Measurements from ENCODE around the gene C1S.

The C1S gene

GRCh38 chr12:7079826-7080125, 19.3 kb downstream of the C1S start:
- DNase-seq: no peak

DNA sequence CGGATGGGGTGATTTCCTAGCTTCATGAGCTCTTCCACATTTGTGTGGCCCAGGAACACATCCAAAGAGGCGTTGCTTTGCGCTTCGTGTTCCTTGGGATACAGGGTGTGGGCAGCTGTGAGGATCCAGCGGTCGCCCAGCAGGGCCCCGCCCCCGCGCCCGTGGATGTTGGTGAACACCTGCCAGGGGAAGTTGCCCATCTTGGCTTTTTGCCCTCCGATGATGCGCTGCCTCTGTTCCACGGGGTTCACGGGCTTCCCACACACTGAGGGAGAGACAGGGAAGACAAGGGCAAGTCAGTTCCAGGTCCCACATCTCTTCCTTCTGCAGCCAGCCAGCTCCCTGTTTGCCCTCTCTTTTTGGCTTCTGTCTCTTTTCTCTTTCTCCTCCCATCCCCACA, 20.5 kb downstream of the C1S start:
- DNase-seq: no peak

- DNase-seq: no peak
Observed at GRCh38 chr12:7083125-7083524, 22.6 kb downstream of the C1S start.

DNA sequence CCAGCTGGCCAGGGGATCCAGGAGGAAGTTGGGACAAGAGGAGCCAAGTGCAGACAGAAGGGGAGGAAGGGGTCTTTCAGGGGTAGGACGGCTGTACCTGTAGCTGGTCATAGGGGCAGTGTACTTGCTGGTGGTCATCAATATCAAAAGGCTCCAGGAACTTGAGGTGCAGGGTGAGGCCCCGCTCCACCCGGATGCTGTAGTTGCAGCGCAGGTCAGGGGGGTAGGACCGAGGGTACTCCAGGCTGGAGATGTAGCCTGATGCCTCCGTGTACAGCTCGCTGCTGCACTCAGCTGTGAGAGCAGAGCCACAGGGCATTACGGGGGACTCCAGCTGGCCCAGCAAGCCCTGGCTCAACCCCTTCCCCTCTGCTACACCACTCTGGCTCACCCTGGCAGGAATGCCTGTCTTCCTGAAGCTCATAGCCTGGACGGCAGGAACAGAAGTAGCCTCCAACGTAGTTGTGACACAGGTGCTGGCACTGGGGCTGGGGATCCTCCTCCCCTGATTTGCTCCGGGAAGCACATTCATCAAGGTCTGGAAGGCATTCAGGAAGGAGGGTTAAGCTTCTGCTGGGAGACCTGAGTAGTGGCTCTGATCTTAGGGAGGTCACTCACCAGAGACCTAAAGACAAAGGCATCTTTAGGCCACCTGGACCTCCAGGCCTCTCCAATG, 28.8 kb downstream of the C1S start:
- no peak for DNase-seq

DNA sequence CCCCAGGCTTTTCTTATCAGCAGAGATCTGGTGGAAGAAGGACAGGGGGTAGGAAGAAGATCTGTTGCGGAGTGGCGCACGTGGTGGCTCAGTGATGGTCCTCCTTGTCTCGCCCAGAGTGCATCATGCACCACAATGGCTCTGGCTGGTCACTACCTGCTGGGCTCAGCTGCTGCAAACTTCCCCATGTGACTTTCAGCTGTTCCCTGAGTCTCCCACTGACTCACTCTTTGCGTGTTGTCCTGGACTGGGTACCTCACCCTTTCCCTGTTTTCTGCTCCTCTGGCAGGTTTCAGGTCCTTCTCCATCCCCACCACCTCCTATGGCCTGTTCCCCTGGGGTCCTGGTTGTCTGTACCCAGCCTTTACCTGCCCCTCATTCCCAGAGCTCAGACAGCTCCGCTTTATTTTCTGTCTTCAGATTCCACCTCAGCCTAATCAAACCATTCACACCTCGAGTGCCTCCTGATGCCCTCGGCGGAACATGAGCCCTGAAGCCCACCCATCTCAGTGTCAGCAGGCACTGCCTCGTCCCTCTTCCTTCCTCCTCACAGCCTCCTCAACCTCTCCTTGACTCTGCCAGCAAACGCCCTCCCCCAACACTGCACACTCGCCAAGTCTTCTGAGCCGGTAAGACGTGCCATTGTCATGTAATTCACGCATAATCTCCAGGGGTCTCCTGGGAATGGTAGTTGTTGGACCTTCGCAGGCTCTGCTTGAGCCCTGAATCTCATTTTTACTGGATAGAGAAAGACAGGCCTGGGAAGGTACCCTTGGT, 29.9 kb downstream of the C1S start:
- no peak for DNase-seq

GRCh38 chr12:7091171-7091570, 30.7 kb downstream of the C1S start:
- no peak for DNase-seq

DNA sequence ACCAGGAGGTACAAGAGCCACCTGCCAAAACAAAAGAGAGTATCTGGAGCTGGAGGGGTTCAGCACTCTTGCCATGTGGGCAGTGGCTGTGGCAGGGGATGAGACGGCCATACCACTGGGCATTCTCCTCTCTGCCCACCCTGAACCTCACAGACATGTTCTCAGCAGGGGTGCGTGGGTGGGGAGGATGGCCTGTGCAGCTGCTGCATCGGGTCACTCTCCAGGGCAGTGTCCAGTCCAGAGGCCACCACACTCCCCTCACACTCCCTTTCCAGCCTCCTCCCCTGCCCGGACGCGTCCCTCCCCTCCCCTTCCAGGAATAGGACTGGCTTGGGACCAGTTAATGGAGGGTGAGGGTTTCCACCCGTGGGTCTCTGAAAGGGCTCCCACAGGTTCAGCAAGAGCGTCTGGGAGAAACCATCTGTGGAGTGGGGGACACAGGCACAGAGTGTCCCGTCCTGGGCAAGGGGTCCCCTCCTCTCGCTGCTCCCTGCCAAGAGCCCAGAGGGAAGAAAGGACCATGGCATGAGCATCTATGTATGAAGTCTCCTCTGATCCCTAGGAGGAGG, 31.2 kb downstream of the C1S start:
- no peak for DNase-seq

DNA sequence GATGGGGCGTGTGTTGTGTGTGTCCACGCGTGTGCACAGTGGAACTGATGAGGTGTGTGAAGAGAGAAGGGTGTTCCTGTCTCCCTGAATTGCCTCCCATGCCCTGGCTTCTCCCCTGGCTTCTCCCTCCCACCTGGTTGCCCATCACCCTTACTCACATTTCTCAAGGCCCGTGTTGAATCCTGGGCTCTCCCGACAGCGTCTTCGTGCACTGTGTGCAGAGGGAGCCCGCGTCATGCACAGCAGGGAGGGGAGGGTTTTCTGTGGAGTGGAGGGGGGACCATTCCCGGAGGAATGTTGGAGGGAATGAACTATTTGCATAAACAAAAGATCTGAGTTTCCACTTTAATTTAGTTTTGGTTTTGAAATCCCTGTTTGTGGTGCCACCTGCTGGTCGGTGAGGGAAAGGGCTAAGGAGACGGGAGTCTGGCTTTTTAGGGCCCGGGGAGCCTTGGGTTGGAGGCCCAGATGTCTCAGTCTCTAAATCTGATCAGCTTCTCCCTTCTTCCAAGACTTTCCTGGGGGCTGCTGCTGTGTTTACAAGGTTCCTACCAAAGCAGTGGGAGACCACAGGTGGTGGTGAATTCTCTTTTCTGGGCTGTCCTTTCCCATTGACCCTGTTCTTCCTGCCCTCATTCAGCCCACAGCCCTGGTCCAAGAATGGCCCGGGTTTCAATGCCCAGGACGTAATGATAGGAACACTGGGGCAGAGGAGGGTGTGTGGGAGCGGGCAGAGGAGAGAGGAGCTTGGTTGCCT, 31.9 kb downstream of the C1S start, which contains the start of gene C1R:
Gene C1R (minus strand): TSS at position 217 of the 757 bp plus-strand sequence. CDS start 57 bp downstream, at position 160.
- no peak for DNase-seq

DNA sequence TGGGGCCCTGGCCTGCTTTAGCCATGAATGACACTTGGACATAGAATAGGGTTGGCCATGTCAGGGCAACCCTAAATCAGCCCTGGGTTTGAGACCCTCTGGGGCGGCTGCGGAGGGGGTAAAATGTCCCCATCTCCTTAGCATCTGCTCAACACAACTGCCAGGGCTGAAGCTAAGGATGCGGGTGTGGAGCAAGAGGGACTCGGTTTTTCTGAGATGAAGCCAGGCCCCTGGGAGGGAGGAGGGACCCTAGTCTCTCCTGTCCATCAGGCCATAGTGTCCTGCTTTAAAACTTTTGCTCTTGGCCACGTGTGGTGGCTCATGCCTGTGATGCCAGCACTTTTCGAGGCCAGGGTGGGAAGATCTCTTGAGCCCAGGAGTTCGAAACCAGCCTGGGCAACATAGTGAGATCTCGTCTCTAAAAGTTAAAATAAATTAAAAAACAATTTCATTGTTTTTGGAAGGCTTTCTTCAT, 32.5 kb downstream of the C1S start:
- DNase-seq: no peak

- no peak for DNase-seq
Observed at GRCh38 chr12:7093486-7093885, 33.0 kb downstream of the C1S start.

DNA sequence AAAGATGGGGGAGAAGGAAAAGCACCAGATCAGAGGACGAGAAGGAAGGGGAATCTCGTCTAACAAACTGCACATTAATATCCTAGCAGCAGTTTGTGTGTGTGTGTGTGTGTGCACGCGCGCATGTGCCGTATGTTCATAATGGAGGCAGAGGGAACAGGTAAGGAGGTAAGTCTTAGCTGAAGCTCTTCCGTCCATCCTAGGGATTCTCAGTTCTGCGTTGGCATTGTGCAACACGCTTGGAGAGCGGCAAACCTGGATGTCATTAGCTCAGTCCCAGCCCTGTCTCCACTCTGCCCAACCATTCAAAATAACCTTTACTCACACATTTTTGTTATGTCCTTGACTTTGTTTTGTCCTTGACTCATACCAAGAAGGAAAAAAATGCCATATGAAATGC, 33.4 kb downstream of the C1S start:
- no peak for DNase-seq

DNA sequence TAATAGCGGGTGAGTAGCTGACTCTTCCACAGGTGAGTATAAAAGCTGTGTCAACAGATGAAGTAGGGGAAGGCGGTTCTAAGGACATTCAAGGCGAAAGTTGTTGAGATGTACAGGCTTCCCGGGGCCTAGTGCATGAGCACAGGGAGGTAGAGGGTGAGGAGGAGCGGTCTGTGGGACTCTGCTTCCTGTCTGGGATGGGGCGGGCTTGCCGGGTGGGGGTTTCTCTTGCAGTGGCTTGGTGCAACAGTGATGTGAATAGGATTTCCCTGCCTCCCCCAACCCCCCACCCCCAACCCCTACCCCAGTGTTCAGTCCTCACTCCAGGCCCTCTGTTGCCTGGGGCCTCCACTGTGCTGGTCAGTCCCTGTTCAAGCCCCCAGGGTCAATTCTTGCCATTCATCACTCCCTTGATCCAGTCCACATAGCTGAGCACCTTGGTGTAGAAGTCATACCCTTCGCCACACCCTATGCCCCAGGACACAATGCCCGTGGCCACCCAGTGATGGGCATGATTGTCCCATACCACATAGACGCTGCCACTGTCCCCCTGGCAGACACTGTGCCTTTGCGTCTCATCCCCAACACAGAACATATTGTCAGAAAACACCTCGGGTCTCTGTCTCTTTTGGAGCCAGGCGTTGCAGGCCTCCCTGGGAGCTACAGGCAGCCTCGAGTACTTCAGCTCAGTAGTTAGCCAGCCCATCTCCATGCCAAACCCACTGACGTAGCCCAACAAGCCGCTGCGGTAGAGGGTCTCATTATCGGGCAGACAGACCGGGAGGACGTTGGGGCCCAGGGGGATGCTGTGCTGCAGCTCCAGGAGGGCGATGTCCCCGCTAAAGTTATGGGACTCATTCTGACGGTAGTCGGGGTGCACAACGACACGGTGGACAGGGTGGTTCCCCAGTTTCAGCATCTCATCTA, 35.8 kb downstream of the C1S start:
- no peak for DNase-seq

- DNase-seq: peak; percentile 39
Observed at GRCh38 chr12:7096979-7097378, 36.5 kb downstream of the C1S start.

GRCh38 chr12:7099290-7099996, 38.9 kb downstream of the C1S start:
- no peak for DNase-seq

GRCh38 chr12:7100239-7100638, 39.7 kb downstream of the C1S start:
- DNase-seq: no peak

GRCh38 chr12:7101047-7101693, 40.7 kb downstream of the C1S start:
- no peak for DNase-seq

DNA sequence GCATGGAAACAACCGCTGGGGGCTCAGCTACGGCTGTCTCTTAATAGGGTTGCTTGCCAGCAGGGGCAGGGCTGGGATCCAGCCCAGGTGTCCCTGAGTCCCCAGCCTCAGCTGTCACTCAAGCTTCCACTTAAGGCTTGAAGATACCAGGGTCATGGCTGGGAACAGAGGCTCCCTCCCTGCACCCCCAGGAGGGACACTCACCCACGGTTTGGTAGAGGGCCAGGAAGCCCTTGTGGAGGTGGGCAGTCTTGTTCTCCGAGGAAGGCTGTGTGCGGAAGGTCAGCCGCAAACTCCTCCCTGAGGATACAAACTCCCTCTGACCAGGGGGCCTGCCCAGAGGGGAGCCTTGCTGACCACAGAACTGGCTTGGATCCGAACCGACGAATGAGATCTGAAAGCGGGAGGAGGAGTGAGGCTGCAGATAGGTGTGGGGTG, 41.2 kb downstream of the C1S start:
- no peak for DNase-seq

GRCh38 chr12:7102582-7102981, 42.1 kb downstream of the C1S start:
- no peak for DNase-seq

GRCh38 chr12:7103837-7104584, 43.5 kb downstream of the C1S start:
- no peak for DNase-seq

DNA sequence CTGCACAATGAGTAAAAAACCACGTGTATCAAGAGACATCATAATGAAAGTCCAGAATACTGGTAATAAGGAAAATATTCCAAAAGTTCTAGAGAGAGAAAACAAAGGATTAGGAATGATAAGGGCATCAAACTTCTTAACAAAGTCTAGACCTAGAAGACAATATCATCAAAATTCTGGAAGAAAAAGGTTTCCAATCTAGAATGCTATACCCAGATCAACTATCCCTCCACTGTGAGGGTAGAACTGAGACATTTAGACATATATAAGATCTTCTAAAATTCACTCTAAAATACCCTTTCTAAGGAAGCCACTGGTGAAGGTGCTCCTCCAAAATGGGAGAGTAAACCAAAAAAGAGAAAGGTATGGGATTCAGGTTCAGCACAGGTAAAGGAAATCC, 45.6 kb downstream of the C1S start:
- no peak for DNase-seq

Measured in NCI-H2029 (cell line).